DMS53 treated with DMSO at 0.1 percent for 48 hours (cell line): ENCODE results near the gene TMEM150C.
"Not testable (repeated sequence)": the region's sequence is repeated elsewhere in the genome, so short reads cannot be mapped to it uniquely, and the experiment has no call there.

Experiments
- DNase-seq: peaks from one replicate; lab custom pipeline; 2025; ENCODE audit not compliant: unreplicated experiment; lab: John Stamatoyannopoulos, UW

Gene TMEM150C

GRCh38 chr4:82479562-82479961 is 82.2 kb downstream of the TMEM150C start:
- DNase-seq, result no peak

DNA sequence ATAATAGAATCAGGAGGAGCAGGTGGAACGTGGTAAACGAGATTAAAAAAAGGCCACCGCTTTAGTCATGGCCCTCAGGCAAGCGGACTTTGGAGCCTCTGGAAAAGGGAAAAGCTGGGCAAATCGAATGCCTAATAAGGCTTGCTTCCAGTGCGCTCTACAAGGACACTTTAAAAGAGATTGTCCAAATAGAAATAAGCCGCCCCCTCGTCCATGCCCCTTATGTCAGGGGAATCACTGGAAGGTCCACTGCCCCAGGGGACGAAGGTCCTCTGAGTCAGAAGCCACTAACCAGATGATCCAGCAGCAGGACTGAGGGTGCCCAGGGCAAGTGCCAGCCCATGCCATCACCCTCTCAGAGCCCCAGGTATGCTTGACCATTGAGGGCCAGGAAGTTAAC is 84.3 kb downstream of the TMEM150C start:
- not testable (repeated sequence) for DNase-seq

- not testable (repeated sequence) for DNase-seq
Measured at GRCh38 chr4:82475931-82476330, 85.9 kb downstream of the TMEM150C start.

DNA sequence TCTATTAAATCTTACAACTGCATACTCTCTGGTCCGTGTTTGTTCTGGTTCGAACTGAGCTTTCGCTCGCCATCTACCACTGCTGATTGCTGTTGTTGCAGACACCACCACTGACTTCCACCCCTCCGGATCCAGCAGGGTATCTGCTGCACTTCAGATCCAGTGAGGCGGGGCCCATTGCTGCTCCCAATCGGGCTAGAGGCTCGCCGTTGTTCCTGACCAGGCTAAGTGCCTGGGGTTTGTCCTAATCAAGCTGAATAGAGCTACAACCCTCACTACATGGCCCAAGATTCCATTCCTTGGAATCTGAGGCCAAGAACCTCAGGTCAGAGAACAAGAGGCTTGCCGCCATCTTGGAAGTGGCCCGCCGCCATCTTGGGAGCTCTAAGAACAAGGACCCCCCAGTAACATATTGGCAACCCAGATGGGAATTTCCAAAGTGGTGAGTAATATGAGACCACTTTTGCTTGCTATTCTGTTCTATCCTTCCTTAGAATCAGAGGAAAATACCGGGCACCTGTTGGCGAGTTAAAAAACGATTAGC is 88.1 kb downstream of the TMEM150C start:
- DNase-seq, result no peak

DNA sequence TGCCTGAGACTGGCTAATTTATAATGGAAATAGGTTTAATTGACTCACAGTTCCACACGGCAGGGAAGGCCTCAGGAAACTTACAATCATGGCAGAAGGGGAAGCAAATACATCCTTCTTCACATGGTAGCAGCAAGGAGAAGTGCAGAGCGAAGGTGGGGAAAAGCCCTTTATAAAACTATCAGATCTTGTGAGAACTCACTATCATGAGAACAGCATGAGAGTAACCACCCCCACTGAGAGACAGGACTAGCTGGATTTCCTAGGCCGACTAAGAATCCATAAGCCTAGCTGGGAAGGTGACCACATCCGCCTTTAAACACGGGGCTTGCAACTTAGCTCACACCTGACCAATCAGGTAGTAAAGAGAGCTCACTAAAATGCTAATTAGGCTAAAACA is 88.7 kb downstream of the TMEM150C start:
- DNase-seq, result not testable (repeated sequence)

- DNase-seq, result no peak
Measured at GRCh38 chr4:82469791-82470345, 91.9 kb downstream of the TMEM150C start.

DNA sequence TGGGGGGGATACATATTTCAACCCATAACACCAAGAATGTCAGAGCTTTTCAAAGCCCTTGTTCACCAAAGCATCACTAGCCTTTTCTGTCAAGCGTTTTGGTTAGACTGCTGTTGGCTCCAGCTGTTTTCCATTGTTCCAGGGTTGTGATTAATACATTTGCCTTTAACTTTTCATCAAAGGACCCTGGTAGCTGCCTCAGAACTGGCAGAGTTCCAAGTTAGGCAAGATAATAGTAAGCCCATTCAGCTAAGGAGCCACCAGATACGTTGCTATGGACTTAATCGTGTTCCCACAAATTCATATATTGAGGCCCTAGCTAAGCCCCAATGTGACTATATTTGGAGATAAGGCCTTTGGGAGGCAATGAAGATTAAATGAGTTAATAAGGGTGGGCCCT is 94.3 kb downstream of the TMEM150C start:
- no peak for DNase-seq

DNA sequence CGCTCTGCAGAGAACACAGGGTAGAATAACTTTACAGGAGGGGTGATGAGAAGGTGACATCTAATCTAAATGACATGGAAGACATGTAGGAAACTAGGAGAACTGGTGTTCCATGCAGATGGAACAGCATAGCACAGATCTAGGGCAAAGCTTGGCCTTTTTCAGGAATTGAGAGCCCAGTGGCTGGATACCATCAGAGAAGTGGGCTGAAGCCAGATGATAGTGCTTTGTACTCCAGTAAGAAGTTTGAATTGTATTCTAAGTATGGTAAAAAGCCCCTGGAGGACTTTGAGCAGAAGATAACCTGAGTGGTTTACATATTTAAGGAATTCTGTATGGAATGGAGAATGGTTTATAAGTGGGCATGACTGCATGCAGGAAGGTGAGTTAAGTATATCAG is 98.6 kb downstream of the TMEM150C start:
- no peak for DNase-seq

GRCh38 chr4:82462415-82462831 is 99.4 kb downstream of the TMEM150C start:
- DNase-seq, result peak; percentile 43

DNA sequence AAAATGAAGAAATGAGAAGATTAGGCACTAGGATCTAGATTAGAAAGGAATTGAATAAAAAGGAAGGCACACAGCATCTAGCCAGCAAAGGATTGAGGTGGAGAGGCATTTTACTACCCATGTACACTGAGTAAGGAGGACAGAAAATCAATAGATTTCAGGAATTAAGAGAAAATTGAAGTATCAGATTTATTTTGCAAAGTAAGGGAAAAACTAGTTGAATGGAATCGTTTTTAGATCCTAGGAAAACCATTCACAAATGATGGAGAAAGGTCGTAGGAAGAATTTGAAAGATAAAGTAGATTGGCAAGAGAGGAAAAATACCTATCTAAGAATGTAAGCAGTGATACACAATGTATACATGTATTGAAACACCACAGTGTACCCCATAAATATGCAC is 100.1 kb downstream of the TMEM150C start:
- no peak for DNase-seq

- DNase-seq, result no peak
Measured at GRCh38 chr4:82458729-82459128, 103.1 kb downstream of the TMEM150C start.

DNA sequence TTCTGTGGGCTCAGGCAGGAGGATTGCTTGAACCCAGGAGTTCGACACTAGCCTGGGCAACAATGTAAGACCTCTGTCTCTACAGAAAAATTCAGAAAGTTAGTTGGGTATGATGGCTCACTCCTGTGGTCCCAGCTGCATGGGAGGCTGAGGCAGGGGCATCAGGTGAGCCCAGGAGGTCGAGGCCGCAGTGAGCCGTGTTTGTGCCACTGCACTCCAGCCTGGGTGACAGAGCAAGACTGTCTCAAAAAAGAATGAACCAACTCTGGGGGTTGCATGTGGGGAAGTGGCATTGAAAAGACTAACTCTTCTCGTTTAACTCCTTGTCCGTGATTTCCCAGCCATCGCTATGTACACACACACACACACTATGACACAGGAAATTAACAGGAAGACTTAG is 104.5 kb downstream of the TMEM150C start:
- no peak for DNase-seq

- DNase-seq, result no peak
Measured at GRCh38 chr4:82452026-82452425, 109.8 kb downstream of the TMEM150C start.

- no peak for DNase-seq
Measured at GRCh38 chr4:82450966-82451755, 110.6 kb downstream of the TMEM150C start.

GRCh38 chr4:82447886-82448285 is 113.9 kb downstream of the TMEM150C start:
- no peak for DNase-seq

DNA sequence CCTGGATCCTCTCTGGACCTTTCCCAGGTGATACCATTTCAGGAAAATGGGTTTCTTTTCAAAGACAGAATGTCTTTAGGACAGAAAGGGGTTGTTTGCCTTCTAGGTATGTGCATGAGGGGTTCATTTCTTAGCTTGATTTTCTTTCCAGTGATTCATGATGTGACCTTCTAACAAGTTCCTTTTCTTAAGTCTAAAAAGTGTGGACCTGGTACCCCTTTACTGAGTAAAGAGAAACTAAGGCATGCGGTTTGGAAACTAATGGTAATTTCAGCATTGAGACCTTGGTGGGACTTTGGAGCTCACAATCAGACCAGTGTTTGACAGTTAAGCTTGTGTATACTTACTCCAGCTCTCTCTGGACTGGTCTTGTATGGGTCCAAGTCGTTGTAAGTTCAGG is 122.7 kb downstream of the TMEM150C start:
- DNase-seq, result no peak

DNA sequence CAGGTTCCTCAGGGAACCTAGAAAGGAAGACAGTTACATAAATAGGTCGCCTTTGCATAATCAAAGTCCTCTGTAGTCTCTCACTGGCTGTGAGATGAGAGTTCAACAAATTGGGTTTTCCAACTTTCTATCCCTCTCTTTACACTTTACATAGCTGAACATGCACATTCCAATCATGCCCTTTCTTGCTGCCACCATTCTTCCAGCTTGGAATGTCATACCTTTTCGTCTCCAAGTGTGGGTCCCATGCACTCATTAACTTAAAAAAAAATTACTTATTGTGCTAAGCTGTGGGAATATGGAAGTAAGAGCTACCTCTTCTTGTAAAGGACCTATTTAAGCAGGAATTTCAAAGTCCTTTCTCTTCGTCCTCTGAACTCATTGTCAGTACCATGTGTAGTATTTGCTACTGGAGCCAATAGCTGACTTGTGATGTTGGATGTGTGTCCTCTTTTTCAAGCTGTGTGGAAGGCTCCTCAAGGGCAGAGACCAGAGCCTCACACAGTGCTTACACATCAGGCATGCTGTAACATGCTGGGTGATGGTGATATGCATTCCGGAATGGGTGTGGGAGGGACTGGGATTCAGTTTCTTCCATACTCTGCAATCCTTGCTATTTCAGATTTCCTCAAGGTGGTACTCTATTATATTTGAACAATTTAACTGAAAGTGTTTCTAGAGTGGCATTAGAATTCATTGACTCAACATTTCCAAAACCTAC is 124.3 kb downstream of the TMEM150C start:
- no peak for DNase-seq

DNA sequence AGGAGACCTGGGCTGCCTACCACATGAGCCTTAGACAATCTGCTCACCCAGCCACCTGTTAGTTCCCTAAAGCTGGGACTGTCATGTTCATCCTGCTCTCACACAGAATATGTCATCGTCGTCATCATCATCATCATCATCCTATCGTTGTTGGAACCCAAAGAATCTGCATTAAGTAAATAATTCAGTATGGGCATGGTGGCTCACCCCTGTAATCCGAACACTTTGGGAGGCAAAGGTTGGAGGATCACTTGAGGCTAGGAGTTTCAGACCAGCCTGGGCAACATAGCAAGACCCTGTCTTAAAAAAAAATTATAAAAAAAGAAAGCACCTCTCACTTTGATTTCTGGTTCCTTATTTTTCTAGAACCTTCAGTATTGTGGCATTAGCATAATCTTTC is 125.0 kb downstream of the TMEM150C start:
- no peak for DNase-seq

DNA sequence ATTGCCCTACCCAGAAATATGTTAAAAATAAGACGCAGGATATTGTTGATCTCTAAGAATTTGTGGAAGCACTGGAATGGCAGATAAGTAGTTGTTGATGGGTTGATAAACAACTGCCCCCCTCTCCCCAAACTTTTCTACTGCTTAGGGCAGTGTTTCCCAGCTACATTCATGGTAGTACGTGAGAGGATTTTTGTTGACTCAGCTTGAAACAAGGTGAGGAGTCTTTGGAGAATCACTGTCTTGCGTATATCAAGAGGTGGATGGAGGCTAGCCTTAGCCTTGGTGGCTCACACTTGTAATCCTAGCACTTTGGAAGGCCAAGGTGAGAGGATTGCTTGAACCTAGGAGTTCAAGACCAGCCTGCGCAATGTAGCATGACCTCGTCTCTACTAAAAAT is 125.7 kb downstream of the TMEM150C start:
- no peak for DNase-seq

DNA sequence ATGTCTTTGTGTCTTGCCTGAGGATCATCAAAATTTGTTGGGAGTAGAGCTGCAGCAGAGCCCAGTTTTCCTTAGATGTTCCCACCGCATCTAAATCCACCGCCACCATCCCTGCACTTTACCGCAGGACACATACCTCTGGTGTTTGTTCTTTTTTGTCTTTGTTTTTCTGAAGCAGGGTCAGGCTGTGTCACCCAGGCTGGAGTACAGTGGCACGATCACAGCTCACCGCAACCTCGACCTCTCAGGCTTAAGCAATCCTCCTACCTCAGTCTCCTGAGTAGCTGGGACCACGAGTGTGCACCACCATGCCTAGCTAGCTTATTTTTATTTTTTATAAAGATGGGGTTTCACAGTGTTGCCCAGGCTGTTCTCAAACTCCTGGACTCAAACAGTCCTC is 126.8 kb downstream of the TMEM150C start:
- DNase-seq, result no peak

GRCh38 chr4:82433791-82434190 is 128.0 kb downstream of the TMEM150C start:
- DNase-seq, result no peak
